Spleen (tissue), 11 donors: ENCODE results near the gene DHDDS. TPM values are rescaled to one million over a fixed set of nuclear protein-coding genes. Genes with fewer than 3 reads are reported as not detected.

ENCODE experiments used
- DNase-seq: peaks from one replicate; pipeline ENCODE4 v3.0.0-alpha.2; 2020
- H3K27ac ChIP-seq, 8 donors: fragments of 200-600 bp; sonication (generic) in 7 of 8; 1 replicate in 4 of 8; 2 replicates in 4 of 8; pipeline versions ENCODE4 v1.5.0 to v1.8.0; 2016 to 2021; ENCODE audit warnings: inconsistent platforms in 4 of 8, mild to moderate bottlenecking in 4 of 8, moderate library complexity in 1 of 8
- H3K27me3 ChIP-seq, 7 donors: fragments of 200-600 bp; sonication (generic) in 6 of 7; replicated peaks in 1 of 7; 1 replicate in 4 of 7; 2 replicates in 3 of 7; pipeline versions ENCODE4 v1.5.0 to v1.8.0; 2016 to 2021; ENCODE audit warnings: inconsistent platforms in 3 of 7, mild to moderate bottlenecking in 1 of 7
- H3K36me3 ChIP-seq, 6 donors: fragments of 200-600 bp; sonication (generic) in 5 of 6; 1 replicate in 4 of 6; 2 replicates in 2 of 6; pipeline versions ENCODE4 v1.5.0 to v1.8.0; 2016 to 2021; ENCODE audit warnings: inconsistent platforms in 2 of 6
- H3K4me1 ChIP-seq, 6 donors: fragments of 200-600 bp; sonication (generic) in 5 of 6; 1 replicate in 3 of 6; 2 replicates in 3 of 6; pipeline versions ENCODE4 v1.5.0 to v1.8.0; 2016 to 2021; ENCODE audit warnings: inconsistent platforms in 3 of 6
- H3K4me3 ChIP-seq, 8 donors: fragments of 200-600 bp; sonication (generic) in 7 of 8; 1 replicate in 4 of 8; 2 replicates in 4 of 8; pipeline versions ENCODE4 v1.5.0 to v1.8.0; 2016 to 2021; ENCODE audit warnings: inconsistent platforms in 4 of 8, mild to moderate bottlenecking in 4 of 8, moderate library complexity in 2 of 8
- H3K9me3 ChIP-seq, 8 donors: fragments of 200-600 bp; sonication (generic) in 7 of 8; 1 replicate in 4 of 8; 2 replicates in 4 of 8; pipeline versions ENCODE4 v1.5.0 to v1.8.0; 2016 to 2021; ENCODE audit warnings: inconsistent platforms in 4 of 8
- POLR2A ChIP-seq, 3 donors: fragments of 450-650 bp; IDR thresholded peaks; one replicate each; pipeline ENCODE4 v1.5.1; 2017; ENCODE audit warnings: antibody characterized with exemption in 3 of 3, mild to moderate bottlenecking in 1 of 3
- POLR2AphosphoS5 ChIP-seq, 3 donors: sonication (generic); formaldehyde crosslinking; IDR thresholded peaks; one replicate each; pipeline ENCODE4 v1.5.1; 2017; ENCODE audit warnings: antibody characterized with exemption in 3 of 3
- WGBS, 5 donors: extraction: QIAGEN DNeasy Blood & Tissue Kit in 3 of 5; methylation state at CpG; one replicate each; pipeline versions ENCODE4 v1.1.5 to v1.1.7; 2013 to 2018; 5-methylcytosine and 5-hydroxymethylcytosine counted together
- intact Hi-C: fragments of 100-400 bp; cut with DNase I; formaldehyde crosslinking; loops from one replicate; pipeline ENCODE4 v1.15.0; 2023; ENCODE audit warnings: low total_unique reads
- polyA plus RNA-seq, 3 donors: library from polyadenylated mRNA; stranded (reverse); fragments of 200-250 nt; gene quantifications; one replicate each; pipeline ENCODE4 v1.2.1, GENCODE V29; 2013
- total RNA-seq, 7 donors: library from RNA; depleted of rRNA in 3 of 7; stranded (reverse); fragments of >200 nt in 3 of 7; fragmentation: NEBNext Ultra II Directional in 4 of 7; extraction: Animal tissue kit (Norgen Biotek cat#: 25700) in 4 of 7; gene quantifications; one replicate each; pipeline versions ENCODE4 v1.1.0 to v1.2.1, GENCODE V29; 2016 to 2021
- TF ChIP-seq, protein P1 (sequence below), 11 experiments: fragments of 200-600 bp in 7 of 11; fragments of 450-650 bp in 4 of 11; sonication (generic) in 4 of 11; IDR thresholded peaks in 8 of 11; conservative IDR thresholded peaks in 3 of 11; 1 replicate in 7 of 11; 2 replicates in 4 of 11; pipeline versions ENCODE4 v1.4.0 to v1.8.0; 2016 to 2021; ENCODE audit warnings: antibody characterized with exemption in 11 of 11, inconsistent platforms in 4 of 11, mild to moderate bottlenecking in 1 of 11
- donor health status: healthy with polysubstance abuse.
- donor health status: DM: no; HTN: no; CAD: no; lungs with moderate emphysema.
- donor health status: DM: no; HTN: no; CAD: no.
- donor health status: Bipolar disorder and iron deficiency.
- donor health status: healthy.
- donor health status: DM: no; HTN: no; CAD: no.
- donor health status: DM: yes; HTN: yes; CAD: no.

The DHDDS gene
- total and polyA plus RNA-seq, 10 donors, result 11.1 to 48.8 (median 32.4) TPM

- peaks cover 3 to 100% (median 89%) of the 10 kb centered on the region in 6 donors for H3K36me3 ChIP-seq
- no peaks in the 10 kb centered on the region for H3K9me3 ChIP-seq
- no peaks in the 10 kb centered on the region for H3K27me3 ChIP-seq
- peaks cover 0 to 9% (median 0%) of the 10 kb centered on the region in 6 donors for H3K4me1 ChIP-seq
- no peak overlapping the region for H3K4me3 ChIP-seq
- intact Hi-C loops, result no loop called here
- 91 to 97% (median 96%) methylated on average over 2 of the region's 2 CpGs for WGBS, 5 donors
- no peak for DNase-seq
- TF ChIP-seq, protein P1, sequence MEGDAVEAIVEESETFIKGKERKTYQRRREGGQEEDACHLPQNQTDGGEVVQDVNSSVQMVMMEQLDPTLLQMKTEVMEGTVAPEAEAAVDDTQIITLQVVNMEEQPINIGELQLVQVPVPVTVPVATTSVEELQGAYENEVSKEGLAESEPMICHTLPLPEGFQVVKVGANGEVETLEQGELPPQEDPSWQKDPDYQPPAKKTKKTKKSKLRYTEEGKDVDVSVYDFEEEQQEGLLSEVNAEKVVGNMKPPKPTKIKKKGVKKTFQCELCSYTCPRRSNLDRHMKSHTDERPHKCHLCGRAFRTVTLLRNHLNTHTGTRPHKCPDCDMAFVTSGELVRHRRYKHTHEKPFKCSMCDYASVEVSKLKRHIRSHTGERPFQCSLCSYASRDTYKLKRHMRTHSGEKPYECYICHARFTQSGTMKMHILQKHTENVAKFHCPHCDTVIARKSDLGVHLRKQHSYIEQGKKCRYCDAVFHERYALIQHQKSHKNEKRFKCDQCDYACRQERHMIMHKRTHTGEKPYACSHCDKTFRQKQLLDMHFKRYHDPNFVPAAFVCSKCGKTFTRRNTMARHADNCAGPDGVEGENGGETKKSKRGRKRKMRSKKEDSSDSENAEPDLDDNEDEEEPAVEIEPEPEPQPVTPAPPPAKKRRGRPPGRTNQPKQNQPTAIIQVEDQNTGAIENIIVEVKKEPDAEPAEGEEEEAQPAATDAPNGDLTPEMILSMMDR (IDR thresholded peaks at IDR 0.05 in 8 of 11, conservative IDR thresholded peaks at IDR 0.05 in 3 of 11), result no peak
- TF ChIP-seq POLR2AphosphoS5 (IDR thresholded peaks at IDR 0.05) (no peak), POLR2A (IDR thresholded peaks at IDR 0.05) (no peak)
- H3K27ac ChIP-seq, result no peak overlapping the region
Observed at GRCh38 chr1:26440259-26440658, 8.1 kb downstream of the DHDDS start.

DNA sequence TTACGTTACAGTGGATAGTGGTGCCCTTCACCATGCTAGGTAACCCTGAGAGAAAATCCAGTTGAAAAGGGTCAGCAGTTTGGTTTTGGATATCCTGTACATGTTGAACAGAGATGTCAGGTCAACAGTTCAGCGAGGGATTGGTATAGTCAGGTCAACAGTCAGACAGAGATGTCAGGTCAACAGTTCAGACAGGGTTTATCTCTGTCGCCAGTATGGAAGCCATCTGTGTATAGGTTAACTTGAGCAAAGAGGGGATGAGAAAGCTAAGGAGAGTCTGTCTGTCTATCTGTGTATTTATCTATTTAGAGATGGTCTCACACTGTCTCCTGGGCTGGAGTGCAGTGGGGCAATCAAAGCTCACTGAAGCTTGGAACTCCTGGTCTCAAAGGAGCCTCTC is 17.7 kb downstream of the DHDDS start:
- Histone ChIP-seq H3K27me3 (no peaks in the 10 kb centered on the region), H3K27ac (no peak overlapping the region), H3K4me1 (no peaks in the 10 kb centered on the region), H3K36me3 (peaks cover 0 to 100% (median 75%) of the 10 kb centered on the region in 6 donors), H3K4me3 (no peak overlapping the region), H3K9me3 (no peaks in the 10 kb centered on the region)
- TF ChIP-seq POLR2A (IDR thresholded peaks at IDR 0.05) (no peak), POLR2AphosphoS5 (IDR thresholded peaks at IDR 0.05) (no peak)
- TF ChIP-seq, protein P1 (IDR thresholded peaks at IDR 0.05 in 8 of 11, conservative IDR thresholded peaks at IDR 0.05 in 3 of 11), result no peak
- 92 to 100% (median 97%) methylated on average over 3 of the region's 3 CpGs for WGBS, 5 donors
- intact Hi-C loops, result no loop called here
- no peak for DNase-seq

DNA sequence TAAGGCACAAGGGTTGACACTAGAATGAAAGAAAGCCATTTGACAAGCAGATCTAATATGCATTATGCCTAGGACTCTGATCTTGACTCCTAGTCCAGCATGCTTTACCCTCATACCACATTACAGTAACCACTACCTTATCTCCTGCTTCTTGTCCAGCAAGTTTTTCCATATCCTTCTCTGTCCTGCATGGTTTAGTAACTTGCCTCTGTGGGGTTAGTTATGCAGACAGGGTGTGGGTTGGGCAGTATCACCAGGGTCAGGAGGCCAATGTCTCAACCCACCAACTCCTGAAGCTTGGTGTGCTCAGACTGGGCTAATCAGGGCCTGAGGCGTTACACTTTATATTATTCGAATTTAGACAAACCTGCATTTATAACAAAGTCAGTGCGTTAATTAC is 18.8 kb downstream of the DHDDS start:
- DNase-seq, result no peak
- intact Hi-C loops, result no loop called here
- H3K27me3 ChIP-seq, result no peaks in the 10 kb centered on the region
- H3K4me1 ChIP-seq, result no peaks in the 10 kb centered on the region
- H3K9me3 ChIP-seq, result no peaks in the 10 kb centered on the region
- TF ChIP-seq POLR2A (IDR thresholded peaks at IDR 0.05), result no peak
- TF ChIP-seq POLR2AphosphoS5 (IDR thresholded peaks at IDR 0.05), result no peak
- TF ChIP-seq, protein P1 (IDR thresholded peaks at IDR 0.05 in 8 of 11, conservative IDR thresholded peaks at IDR 0.05 in 3 of 11), result no peak
- peaks cover 0 to 100% (median 70%) of the 10 kb centered on the region in 6 donors for H3K36me3 ChIP-seq
- no peak overlapping the region for H3K27ac ChIP-seq
- no peak overlapping the region for H3K4me3 ChIP-seq
- WGBS, 5 donors, result 92 to 97% (median 95%) methylated on average over 3 of the region's 3 CpGs

DNA sequence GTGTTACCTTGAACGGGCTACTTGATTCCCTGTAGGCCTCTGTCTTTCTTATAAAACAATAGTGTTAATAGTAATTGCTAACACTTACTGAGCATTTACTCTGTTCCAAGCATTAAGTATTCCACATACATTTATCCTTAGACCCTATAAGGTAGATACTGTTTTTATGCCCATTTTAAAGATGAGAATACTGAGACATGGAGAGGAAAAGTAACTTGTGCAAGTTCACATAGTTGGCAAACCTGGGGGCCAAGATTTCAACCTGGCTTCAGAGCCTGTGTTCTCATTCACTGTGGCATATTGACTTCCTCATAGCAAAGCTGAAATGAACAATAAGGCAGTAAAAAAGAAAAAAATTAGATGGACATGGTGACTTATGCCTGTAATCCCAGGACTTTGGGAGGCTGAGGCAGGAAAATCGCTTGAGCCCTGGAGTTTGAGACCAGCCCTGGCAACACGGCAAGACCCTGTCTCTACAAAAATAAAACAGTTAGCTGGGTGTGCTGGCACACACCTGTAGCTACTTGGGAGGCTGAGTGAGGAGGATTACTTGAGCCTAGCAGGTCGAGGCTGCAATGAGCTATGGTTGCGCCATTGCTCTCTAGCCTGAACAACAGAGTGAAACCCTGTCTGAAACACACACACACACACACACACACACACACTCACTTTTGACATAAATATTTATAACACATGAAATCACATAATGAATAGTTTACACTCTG is 20.5 kb downstream of the DHDDS start:
- TF ChIP-seq, protein P1 (IDR thresholded peaks at IDR 0.05 in 8 of 11, conservative IDR thresholded peaks at IDR 0.05 in 3 of 11), result no peak
- TF ChIP-seq POLR2AphosphoS5 (IDR thresholded peaks at IDR 0.05), result no peak
- no peak for TF ChIP-seq POLR2A (IDR thresholded peaks at IDR 0.05)
- H3K27ac ChIP-seq, result no peak overlapping the region
- no peaks in the 10 kb centered on the region for H3K9me3 ChIP-seq
- intact Hi-C loops, result no loop called here
- no peak overlapping the region for H3K4me3 ChIP-seq
- DNase-seq, result no peak
- H3K27me3 ChIP-seq, result no peaks in the 10 kb centered on the region
- 91 to 97% (median 95%) methylated on average over 5 of the region's 5 CpGs for WGBS, 5 donors
- H3K36me3 ChIP-seq, result peaks cover 0 to 100% (median 59%) of the 10 kb centered on the region in 6 donors
- H3K4me1 ChIP-seq, result no peaks in the 10 kb centered on the region
